NCI-H2107 treated with DMSO at 0.1 percent for 48 hours (cell line): Measurements from ENCODE around the gene GAP43.

ENCODE experiments used
- DNase-seq: peaks from one replicate; lab custom pipeline; 2025; ENCODE audit not compliant: unreplicated experiment; lab: John Stamatoyannopoulos, UW

The GAP43 gene

GRCh38 chr3:115627180-115628074 lies 4.1 kb downstream of the GAP43 start:
- no peak for DNase-seq

GRCh38 chr3:115628075-115628412 lies 4.7 kb downstream of the GAP43 start:
- DNase-seq = no peak

- no peak for DNase-seq
These were observed 7.5 kb downstream of the GAP43 start for GRCh38 chr3:115630850-115631249.

- DNase-seq = no peak
These were observed 8.7 kb downstream of the GAP43 start for GRCh38 chr3:115632026-115632425.

GRCh38 chr3:115633467-115633866 lies 10.2 kb downstream of the GAP43 start:
- no peak for DNase-seq

- no peak for DNase-seq
These were observed 10.7 kb downstream of the GAP43 start for GRCh38 chr3:115634052-115634451.

GRCh38 chr3:115635406-115635805 lies 12.1 kb downstream of the GAP43 start:
- DNase-seq = no peak

GRCh38 chr3:115638241-115638640 lies 14.9 kb downstream of the GAP43 start:
- DNase-seq = no peak

GRCh38 chr3:115638991-115639390 lies 15.7 kb downstream of the GAP43 start:
- no peak for DNase-seq

- no peak for DNase-seq
These were observed 21.1 kb downstream of the GAP43 start for GRCh38 chr3:115644391-115644790.

GRCh38 chr3:115646027-115646690 lies 22.8 kb downstream of the GAP43 start:
- no peak for DNase-seq

- DNase-seq = no peak
These were observed 25.2 kb downstream of the GAP43 start for GRCh38 chr3:115648559-115648958.

GRCh38 chr3:115651087-115651486 lies 27.8 kb downstream of the GAP43 start:
- no peak for DNase-seq

- DNase-seq = no peak
These were observed 28.3 kb downstream of the GAP43 start for GRCh38 chr3:115651599-115651998.

- no peak for DNase-seq
These were observed 29.4 kb downstream of the GAP43 start for GRCh38 chr3:115652738-115653137.

- DNase-seq = no peak
These were observed 32.5 kb downstream of the GAP43 start for GRCh38 chr3:115655761-115656282.

- no peak for DNase-seq
These were observed 33.9 kb downstream of the GAP43 start for GRCh38 chr3:115657168-115657567.

GRCh38 chr3:115658032-115658336 lies 34.7 kb downstream of the GAP43 start:
- no peak for DNase-seq

GRCh38 chr3:115658337-115659181 lies 35.2 kb downstream of the GAP43 start:
- peak; percentile 82 for DNase-seq

- no peak for DNase-seq
These were observed 36.2 kb downstream of the GAP43 start for GRCh38 chr3:115659253-115660220.
